Upper lobe of right lung (tissue), 1 donor: ENCODE measurements around the gene DKK3. TPM values are rescaled to one million over a fixed set of nuclear protein-coding genes. Genes with fewer than 3 reads are reported as not detected.
A peak's percentile ranks its signal among the peaks of the same experiment; 100 is the strongest.

Source experiments
- ATAC-seq: fragments of 200-7000 bp; cut with Tn5 transposase; one replicate; pipeline ENCODE4 v1.9.1; 2020; ENCODE audit warnings: mild to moderate bottlenecking, moderate library complexity
- DNase-seq: peaks from one replicate; pipeline ENCODE4 v3.0.0-alpha.2; 2020
- H3K27ac ChIP-seq: fragments of 200-600 bp; one replicate; pipeline ENCODE4 v1.8.0; 2022
- H3K27me3 ChIP-seq: fragments of 200-600 bp; one replicate; pipeline ENCODE4 v1.8.0; 2022; ENCODE audit warnings: mild to moderate bottlenecking
- H3K36me3 ChIP-seq: fragments of 200-600 bp; one replicate; pipeline ENCODE4 v1.8.0; 2022
- H3K4me1 ChIP-seq: fragments of 200-600 bp; one replicate; pipeline ENCODE4 v1.8.0; 2022
- H3K4me3 ChIP-seq: fragments of 200-600 bp; one replicate; pipeline ENCODE4 v1.8.0; 2022; ENCODE audit warnings: mild to moderate bottlenecking
- H3K9me3 ChIP-seq: fragments of 200-600 bp; one replicate; pipeline ENCODE4 v1.8.0; 2022
- intact Hi-C: fragments of 100-400 bp; cut with DNase I; formaldehyde crosslinking; loops from one replicate; pipeline ENCODE4 v1.11.0; 2022
- total RNA-seq: library from RNA; stranded (reverse); fragmentation: NEBNext Ultra II Directional; extraction: Animal tissue kit (Norgen Biotek cat#: 25700); gene quantifications from one replicate; pipeline ENCODE4 v1.2.1, GENCODE V29; 2021
- TF ChIP-seq, protein P1 (sequence below): fragments of 200-600 bp; IDR thresholded peaks from one replicate; pipeline ENCODE4 v1.8.0; 2022; ENCODE audit warnings: antibody characterized with exemption
- donor health status: DM: no; HTN: yes; CAD: no; lungs with severe emphysema.

DKK3 gene
- total RNA-seq, 1 donor from 2014 or later, result 217 TPM

DNA sequence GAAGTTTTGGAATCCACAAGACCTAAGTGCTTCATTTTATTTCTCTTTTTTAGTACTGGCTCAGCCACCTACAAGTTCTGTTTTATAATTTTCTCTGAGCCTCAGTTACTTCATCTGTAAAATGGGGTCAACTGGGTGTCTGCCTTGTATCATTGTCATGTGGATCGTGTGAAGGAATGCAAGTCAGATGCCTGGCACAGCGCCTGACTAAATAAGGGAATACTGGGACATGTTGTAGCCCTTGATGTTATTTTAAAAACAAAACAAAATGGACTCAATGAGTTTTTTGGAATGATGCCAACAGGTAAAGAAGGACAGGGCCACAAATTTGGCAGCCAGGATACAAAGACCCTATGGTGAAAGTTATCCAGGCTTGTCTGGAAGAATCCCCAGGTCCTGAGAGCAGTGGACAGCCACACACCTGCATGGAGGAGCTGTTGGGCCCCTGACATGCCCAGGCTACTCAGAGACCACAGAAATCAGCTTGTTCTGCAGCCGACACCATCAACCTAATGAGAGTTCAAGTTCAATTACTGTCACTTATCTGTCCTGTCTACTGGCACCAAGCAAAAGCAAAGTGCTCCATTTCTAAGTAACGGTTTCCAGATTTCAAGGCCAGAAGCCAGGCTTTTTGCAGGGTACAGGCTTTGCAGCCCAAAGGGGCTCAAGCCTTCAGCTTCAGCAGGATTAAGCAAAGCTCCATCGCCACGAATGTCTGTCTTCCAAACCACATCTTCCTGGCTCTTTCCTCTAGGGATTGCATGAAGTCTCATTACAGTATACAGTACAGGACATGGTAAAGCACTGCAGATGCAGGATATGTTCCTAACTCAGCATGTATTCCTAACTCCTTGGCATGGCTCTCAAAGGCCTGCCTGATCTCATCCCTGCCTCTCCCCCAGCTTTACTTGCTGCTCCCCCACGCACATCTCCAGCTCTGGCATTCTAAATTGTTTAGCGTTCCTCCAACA, 18.4 kb downstream of the DKK3 start:
- Histone ChIP-seq H3K36me3 (no peaks in the 10 kb centered on the region), H3K9me3 (no peaks in the 10 kb centered on the region), H3K4me1 (peaks cover 9% of the 10 kb centered on the region), H3K27ac (no peak overlapping the region), H3K4me3 (no peak overlapping the region), H3K27me3 (no peaks in the 10 kb centered on the region)
- ATAC-seq (no peak), DNase-seq (peak; percentile 22)
- TF ChIP-seq, protein P1, sequence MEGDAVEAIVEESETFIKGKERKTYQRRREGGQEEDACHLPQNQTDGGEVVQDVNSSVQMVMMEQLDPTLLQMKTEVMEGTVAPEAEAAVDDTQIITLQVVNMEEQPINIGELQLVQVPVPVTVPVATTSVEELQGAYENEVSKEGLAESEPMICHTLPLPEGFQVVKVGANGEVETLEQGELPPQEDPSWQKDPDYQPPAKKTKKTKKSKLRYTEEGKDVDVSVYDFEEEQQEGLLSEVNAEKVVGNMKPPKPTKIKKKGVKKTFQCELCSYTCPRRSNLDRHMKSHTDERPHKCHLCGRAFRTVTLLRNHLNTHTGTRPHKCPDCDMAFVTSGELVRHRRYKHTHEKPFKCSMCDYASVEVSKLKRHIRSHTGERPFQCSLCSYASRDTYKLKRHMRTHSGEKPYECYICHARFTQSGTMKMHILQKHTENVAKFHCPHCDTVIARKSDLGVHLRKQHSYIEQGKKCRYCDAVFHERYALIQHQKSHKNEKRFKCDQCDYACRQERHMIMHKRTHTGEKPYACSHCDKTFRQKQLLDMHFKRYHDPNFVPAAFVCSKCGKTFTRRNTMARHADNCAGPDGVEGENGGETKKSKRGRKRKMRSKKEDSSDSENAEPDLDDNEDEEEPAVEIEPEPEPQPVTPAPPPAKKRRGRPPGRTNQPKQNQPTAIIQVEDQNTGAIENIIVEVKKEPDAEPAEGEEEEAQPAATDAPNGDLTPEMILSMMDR, result no peak
- intact Hi-C loops, result no loop called here

DNA sequence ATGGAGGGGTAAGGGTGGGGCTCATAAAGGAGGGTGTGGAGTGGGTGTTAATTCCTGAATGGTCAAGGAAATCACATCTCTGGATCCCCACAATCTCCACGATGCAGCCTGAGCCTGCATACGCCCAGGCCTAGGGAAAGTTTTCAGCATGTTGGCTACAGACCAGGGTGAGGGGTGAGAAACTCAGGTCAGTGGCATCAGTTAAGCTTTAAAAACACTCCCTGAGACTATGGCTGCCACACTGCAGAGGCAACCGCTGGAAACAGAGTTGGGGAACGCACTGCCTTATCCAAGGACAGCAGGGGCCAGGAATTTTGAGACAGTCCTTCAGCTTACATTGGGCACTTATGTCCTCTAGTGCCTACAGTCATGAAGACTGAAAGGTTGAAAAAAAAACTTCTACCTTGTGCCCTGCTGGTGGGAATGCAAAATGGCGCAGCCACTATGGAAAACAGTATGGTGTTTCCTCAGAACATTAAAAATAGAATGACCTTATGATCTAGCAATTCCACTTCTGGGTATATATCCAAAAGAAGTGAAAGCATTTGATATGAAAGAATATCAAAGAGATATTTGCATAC, 19.7 kb downstream of the DKK3 start:
- Histone ChIP-seq H3K4me1 (peaks cover 9% of the 10 kb centered on the region), H3K9me3 (no peaks in the 10 kb centered on the region), H3K27ac (no peak overlapping the region), H3K27me3 (no peaks in the 10 kb centered on the region), H3K36me3 (no peaks in the 10 kb centered on the region), H3K4me3 (no peak overlapping the region)
- TF ChIP-seq, protein P1, result peak; percentile 9
- intact Hi-C loops, result no loop called here
- DNase-seq, result peak; percentile 21
- no peak for ATAC-seq

DNA sequence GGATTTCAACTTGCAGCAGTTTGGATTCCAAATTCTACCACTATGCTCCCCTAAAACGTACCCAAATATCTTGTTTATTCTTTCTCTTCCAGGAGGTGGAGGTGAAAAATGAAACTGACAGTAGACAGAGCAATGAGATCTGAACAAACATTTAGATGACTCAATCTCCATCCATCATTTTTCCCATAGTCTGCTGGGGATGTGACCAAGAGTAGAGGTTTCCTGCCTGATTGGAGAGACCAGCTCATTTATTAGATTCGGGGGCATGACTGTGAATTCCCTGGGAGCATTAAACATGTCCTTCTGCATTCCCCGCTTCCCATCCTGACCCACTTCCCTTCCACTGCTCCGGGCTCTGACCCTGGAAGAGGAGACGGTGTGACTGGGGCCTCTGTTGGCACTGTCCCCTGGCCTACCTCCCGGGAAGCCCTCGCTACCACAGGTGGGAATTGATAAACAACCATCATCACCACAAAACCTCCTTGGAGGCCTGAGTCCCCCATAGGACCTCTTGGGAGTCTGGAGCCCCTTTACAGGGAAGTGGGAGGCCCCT, 20.3 kb downstream of the DKK3 start:
- ATAC-seq, result no peak
- intact Hi-C loops, result no loop called here
- peak overlapping the region; percentile 39 for H3K27ac ChIP-seq

DNA sequence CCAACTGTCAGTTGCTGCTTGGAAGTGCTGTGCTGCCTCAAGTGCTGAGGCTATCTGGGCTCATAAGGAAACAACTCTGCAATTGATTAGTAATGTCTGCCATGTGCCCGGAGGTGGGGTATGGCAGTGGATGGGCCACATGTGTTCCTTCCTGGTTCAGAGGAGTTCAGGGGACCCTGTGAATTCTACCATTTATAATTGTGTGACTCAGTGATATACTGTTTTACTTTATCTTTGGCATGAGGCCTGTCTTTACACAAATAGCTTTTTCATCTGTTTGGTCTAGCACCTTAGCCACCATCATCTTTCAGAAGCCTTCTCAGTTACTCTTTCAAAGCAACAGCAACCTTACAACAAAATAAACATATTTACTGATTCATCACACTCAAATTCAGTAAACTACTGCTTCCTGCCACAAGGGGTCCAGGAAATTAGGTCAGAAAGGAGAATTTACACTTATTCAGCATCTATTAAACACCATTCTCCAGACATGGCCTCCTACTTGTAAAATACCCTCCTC, 20.9 kb downstream of the DKK3 start:
- peak overlapping the region; percentile 39 for H3K27ac ChIP-seq

More for the DNA sequence above, 20.3 kb downstream of the DKK3 start:
- Histone ChIP-seq H3K27me3 (no peaks in the 10 kb centered on the region), H3K9me3 (no peaks in the 10 kb centered on the region), H3K4me3 (no peak overlapping the region), H3K36me3 (no peaks in the 10 kb centered on the region), H3K4me1 (peaks cover 9% of the 10 kb centered on the region)
- DNase-seq, result peak; percentile 36
- TF ChIP-seq, protein P1, result no peak

More for the DNA sequence above, 20.9 kb downstream of the DKK3 start:
- Histone ChIP-seq H3K9me3 (no peaks in the 10 kb centered on the region), H3K36me3 (no peaks in the 10 kb centered on the region), H3K27me3 (no peaks in the 10 kb centered on the region), H3K4me1 (peaks cover 9% of the 10 kb centered on the region), H3K4me3 (no peak overlapping the region)
- intact Hi-C loops, result no loop called here
- DNase-seq, result no peak
- TF ChIP-seq, protein P1, result peak; percentile 24
- no peak for ATAC-seq
